Measurements from ENCODE around the gene RSKR.

DNA sequence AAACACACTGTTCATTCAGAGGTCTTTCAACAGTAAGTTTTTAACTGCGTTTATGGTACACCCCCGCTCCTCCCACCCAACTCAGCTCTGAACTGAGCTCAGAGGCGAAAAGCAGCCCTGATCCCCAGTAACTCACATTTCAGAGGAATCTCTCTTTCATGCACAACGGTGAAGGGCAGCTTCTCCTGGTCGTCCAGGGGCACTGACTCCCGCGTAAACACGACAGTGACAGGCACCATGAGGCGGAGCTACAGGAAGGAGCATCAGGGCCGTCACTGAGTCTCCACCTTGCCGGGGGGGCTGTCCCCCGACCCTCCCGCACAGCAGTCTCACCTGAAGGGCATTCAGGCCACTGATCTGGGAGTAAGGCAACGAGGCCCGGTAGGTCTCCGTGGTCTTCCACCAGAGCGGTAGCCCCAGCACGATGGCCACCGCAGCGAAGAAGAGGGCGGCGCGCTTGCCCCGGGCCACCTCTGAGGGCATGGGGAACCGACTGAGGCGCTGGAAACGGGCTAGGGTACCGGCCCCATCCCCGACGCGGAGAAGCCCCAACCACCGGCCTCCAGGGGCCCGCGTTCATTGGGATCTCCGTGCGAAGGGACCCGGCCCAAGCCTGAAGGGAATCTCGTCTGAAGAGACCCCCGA, 43.1 kb downstream of the RSKR start:
- TF ChIP-seq, protein P1, sequence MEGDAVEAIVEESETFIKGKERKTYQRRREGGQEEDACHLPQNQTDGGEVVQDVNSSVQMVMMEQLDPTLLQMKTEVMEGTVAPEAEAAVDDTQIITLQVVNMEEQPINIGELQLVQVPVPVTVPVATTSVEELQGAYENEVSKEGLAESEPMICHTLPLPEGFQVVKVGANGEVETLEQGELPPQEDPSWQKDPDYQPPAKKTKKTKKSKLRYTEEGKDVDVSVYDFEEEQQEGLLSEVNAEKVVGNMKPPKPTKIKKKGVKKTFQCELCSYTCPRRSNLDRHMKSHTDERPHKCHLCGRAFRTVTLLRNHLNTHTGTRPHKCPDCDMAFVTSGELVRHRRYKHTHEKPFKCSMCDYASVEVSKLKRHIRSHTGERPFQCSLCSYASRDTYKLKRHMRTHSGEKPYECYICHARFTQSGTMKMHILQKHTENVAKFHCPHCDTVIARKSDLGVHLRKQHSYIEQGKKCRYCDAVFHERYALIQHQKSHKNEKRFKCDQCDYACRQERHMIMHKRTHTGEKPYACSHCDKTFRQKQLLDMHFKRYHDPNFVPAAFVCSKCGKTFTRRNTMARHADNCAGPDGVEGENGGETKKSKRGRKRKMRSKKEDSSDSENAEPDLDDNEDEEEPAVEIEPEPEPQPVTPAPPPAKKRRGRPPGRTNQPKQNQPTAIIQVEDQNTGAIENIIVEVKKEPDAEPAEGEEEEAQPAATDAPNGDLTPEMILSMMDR (conservative IDR thresholded peaks at IDR 0.05; ENCODE audit: low read depth, low read length), result no peak
- TF ChIP-seq POLR2A (IDR thresholded peaks at IDR 0.05; ENCODE audit: low read depth, low read length) (no peak), RFX5 (IDR thresholded peaks at IDR 0.05; ENCODE audit: low read depth, low read length) (no peak)
